Activated CD4-positive, alpha-beta T cell treated with anti-CD3 and anti-CD28 coated beads, Interleukin-2, amount 50 U/mL, for 4 hours (primary cell): ENCODE results near the gene TTPAL.

ENCODE experiments used
- DNase-seq, 2 experiments: peaks; one replicate each; pipeline ENCODE4 v3.0.0-alpha.2; 2020

The TTPAL gene

DNA sequence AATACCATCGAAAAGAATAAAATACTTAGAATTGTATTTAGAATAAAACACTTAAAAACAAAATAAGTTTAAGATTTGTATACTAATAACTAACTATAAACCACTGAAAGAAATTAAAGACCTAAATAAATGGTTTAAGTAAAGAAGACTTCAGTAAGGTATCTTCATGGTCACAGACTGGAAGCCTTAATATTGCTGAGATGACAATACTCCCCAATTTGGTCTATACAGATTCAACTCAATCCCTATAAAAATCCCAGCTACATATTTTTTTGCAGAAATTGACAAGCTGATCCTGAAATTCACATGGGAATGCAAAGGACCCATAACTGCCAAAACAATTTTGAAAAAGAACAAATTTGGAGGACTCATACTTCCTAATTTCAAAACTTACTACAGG is 27.3 kb downstream of the TTPAL start:
- no peak for DNase-seq

- no peak for DNase-seq
Observed at GRCh38 chr20:44504402-44505307, 29.0 kb downstream of the TTPAL start.

DNA sequence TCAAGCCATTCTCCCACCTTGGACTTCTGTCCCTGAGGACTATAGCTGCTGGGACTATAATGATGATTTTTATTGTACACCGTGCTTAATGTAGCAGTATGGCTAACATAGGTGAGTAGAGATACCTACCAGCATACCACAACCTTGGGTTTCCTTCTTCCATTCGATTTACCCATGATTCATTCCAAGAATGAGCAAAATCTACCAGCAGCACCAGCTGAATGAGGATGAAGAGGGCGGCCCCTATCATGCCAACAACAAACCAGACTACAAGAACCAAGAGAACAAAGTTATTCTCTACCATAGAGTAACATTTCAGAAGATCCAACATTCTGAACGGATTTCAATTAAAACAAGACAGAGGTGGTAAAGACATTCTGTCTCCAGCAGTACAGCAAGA is 34.1 kb downstream of the TTPAL start:
- no peak for DNase-seq

DNA sequence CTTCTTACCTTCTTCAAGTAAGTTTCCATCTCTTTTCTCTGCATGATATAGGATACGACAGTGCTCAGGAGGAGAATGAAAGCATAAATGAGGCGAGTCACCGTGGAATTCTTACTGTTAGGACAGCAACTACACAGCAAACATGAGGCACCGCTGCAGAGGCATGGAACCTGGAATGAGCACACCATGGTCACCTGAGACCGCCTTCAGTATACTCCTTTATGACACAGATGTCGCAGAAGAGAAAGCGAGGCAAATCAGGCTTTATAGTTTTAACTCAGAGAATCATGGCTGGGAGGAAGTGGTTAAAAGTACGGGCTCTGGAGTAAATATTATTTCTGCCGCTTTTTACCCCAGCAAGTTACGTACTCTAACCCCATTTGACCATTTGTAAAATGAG is 38.2 kb downstream of the TTPAL start:
- no peak for DNase-seq

DNA sequence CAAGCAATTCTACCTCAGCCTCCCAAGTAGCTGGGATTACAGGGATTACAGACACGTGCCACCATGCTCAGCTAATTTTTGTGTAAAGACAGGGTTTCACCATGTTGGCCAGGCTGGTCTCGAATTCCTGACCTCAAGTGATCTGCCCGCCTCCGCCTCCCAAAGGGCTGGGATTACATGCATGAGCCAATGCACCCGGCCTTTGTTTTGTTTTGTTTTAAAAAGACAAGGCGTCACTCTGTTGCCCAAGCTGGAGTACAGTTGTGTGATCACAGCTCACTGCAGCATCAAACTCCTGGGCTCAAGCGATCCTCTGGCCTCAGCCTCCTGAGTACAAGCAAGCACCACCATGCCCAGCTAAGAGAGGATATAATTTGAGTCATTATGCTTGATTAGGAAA is 40.8 kb downstream of the TTPAL start:
- DNase-seq: no peak

DNA sequence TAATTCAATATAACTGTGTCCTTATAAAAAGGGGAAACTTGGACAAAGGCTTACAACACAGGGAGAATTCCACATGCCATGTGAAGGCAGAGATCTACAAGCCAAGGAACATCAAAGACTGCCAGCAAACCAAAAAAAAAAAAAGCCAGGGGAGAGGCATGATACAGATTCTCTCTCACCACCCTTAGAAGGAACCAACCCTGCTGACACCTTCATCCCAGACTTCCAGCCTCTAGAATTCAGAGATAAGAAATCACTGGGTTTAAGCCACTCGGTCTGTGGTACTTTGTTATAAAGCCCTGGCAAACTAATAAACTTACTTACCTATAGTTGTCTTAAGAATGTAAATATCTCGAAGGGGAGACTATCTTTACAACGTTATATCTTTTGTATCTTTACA is 41.8 kb downstream of the TTPAL start:
- DNase-seq: no peak

GRCh38 chr20:44518248-44518647 is 42.6 kb downstream of the TTPAL start:
- no peak for DNase-seq

DNA sequence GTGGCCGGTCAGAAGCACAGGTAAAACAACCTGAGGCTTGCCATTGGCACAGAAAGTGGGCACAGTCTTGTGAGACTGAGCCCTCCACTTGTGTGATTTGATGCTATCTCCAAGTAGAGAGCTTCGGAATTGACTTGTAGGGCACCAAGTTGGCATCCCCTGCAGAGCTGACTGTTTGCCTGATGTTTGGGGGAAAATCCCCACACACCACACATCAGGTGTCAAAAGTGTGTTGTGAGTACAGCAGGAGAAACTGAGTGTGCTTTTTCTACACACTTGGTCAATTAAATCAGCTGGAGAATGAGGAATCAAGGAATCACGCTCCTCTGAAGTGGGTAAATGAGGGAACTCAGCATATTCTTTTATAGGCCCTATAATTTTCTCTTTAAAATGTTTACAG is 45.2 kb downstream of the TTPAL start:
- DNase-seq: no peak

- DNase-seq: peak; percentile 95
Observed at GRCh38 chr20:44521484-44522481, 46.1 kb downstream of the TTPAL start, which contains the start of gene SERINC3. Gene SERINC3 (minus strand): TSS chr20:44522070. CDS start chr20:44521951, 119 bp downstream.

DNA sequence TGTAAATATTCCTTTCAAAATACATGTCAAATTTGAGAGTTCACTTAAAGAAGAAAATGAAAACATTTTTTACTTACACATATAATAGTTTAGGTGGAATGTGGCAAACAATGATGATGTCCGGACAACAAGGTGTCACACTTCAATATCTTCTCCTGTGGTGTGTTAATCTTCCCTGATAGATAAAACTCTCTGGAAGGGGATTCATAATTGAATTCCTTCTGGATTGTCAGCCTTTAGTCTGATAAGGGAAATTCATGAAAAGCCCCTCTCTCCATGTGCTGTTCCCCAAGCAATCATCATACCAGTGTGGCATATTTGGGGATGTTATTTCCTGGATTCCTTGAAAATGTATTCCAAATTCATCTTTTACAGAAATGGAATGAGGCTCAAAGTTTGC is 47.2 kb downstream of the TTPAL start:
- no peak for DNase-seq

DNA sequence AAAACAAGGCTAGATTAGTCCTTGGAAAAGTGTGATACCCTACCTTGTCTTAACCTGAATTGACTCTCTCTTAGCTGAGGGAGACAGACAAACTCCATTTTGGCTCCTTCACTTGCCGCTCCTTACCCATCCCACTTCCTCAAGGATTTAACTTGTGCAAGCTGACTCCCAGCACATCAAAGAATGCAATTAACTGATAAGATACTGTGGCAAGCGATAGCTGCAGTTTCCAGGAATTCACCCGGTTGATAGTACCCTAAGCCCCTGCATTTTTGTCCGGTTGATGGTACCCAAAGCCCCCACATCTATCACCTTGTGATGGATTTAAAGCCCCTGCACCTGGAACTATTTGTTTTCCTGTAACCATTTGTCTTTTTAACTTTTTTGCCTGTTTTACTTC is 48.1 kb downstream of the TTPAL start:
- no peak for DNase-seq

- no peak for DNase-seq
Observed at GRCh38 chr20:44526129-44526528, 50.5 kb downstream of the TTPAL start.

DNA sequence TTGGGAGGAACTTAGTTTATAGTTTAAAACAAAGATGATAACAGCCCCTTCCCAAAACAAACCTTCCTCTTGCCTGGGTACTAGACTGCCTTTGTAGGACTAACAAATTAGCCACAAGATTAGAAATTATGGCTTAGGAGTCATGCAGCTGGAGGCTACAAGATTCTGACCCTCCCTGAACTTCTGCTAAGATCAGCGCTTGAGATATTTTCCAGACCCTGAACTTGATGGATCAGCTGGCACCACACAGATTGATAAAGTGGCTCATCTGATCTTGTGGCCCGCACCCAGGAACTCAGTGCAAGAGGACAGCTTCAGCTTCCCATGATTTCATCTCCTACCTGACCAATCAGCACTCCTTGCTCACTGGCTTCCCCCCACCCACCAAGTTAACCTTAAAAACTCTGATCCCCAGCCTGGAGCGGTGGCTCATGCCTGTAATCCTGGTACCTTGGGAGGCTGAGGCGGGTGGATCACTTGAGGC is 52.1 kb downstream of the TTPAL start:
- DNase-seq: no peak

GRCh38 chr20:44528309-44528708 is 52.6 kb downstream of the TTPAL start:
- DNase-seq: no peak

DNA sequence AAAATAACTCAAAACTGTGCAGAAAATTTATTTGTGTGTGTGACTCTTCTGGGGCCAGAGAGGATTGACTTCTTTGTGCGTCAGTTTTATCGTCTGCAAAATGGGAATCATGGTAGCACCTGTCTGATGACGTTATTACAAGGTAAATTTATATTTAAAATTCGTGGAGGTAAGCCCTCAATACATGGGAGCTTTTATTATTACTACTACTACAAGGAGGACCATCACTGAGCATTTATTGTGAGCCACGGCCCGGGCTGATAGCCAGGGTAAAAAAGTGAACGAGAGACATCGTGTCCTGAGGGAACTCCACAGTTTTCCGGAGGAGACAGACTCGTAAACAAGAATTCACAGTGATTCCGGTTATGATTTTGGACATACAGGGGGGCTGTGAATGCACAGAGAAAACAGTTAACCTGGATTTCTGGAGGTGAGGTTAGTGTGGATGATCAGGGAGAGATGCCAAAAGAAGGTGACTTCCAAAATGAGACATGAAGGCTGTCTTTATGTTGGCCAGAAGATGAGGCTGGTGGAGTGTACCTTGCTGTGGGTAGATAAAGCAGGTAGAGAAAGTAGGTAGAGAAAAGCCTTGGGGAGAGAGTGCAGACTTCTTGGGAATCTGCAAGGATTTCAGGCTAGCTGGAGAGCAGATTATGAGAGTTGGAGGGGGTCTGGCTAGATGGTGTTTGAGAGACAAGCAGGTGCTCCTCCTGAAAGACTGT is 56.7 kb downstream of the TTPAL start:
- DNase-seq: no peak

DNA sequence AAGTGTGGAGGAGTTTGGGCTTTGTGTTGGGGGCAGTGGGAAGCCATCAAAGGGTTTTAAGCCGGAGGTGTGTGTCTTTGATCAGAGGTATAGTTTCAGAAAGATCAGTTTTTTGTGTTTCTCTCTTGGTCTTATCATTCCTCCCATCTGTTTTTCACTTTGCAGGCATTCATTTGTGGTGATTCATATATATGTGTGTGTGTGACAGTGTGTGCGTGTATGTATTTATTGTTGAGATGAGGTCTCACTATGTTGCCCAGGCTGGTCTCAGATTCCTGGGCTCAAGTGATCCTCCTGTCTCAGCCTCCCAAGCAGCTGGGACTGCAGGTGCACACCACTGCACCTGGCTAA is 57.3 kb downstream of the TTPAL start:
- no peak for DNase-seq

- DNase-seq: no peak
Observed at GRCh38 chr20:44533928-44534327, 58.3 kb downstream of the TTPAL start.

DNA sequence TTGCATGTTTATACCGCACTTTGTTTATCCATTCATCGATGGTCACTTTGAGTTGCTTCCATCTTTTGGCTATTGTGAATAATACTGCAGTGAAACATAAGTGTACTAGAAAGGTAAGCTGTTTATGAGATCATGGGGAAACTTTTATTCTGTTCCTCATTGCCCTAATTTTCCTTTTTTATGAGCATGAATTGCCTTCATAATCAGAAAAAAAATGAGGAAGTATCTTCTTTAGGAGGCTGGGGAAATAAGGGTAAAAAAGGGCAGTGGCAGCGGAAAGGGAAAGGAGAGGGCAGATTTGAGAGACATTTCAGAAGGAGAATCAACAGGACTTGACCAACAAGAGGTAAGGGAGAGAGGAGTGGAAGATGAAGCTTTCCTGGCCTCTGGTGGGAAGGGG is 60.5 kb downstream of the TTPAL start:
- no peak for DNase-seq

DNA sequence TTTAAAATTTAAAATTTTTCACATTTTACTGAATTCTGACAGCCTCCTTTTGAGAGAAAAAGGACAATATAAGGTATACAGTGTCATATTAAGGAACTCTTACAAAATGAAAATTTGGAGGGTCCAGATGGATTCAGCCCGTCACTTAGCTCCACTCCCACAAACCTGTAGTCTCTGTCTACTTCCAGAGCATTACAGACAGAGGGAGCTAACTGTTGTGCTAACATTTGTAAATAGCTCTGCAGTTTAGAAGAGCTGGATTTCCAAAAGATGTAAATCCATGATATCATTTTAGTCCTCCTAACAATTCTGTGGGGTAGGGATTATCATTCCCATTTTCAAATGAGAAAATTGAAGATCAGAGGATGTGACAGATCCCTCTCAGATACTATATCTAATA is 62.3 kb downstream of the TTPAL start:
- DNase-seq: no peak

- DNase-seq: no peak
Observed at GRCh38 chr20:44540834-44541233, 65.2 kb downstream of the TTPAL start.

DNA sequence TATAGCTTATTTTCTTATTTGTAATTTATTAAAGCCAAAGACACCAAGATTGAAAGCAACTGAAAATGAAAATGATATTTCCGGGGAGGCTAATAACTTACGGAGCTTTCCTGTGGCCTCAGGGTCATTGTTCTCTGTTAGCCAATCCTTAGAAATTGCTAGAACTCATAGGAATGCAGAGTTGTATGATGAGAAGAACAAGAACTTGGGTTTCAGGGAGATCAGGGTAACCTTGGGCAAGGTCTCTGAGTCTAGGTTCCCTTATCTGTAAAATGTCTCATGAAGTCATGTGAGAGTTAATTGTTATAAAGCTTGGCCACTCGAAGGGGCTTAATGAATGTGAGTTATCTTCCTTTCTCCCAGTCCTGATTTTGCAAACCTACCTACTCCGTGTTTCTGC is 66.3 kb downstream of the TTPAL start:
- DNase-seq: no peak

DNA sequence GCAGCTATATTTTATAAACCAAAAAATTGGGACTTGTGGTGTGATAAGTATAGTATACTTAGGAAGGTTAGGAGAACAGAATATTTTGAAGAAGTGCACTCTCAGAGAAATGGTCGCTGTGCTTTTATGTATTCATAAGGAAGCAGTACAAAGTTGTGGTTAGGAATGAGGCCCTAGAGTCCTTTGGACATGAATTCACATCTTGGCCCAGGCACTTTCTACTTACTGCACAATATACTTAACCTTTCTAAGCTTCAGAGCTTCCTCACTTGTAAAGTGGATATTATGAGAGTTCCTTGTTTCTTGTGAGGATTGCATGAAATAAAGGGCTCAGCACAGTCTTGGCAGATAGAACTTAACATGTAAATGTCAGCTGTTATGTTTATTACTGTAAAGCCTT is 67.2 kb downstream of the TTPAL start:
- no peak for DNase-seq

DNA sequence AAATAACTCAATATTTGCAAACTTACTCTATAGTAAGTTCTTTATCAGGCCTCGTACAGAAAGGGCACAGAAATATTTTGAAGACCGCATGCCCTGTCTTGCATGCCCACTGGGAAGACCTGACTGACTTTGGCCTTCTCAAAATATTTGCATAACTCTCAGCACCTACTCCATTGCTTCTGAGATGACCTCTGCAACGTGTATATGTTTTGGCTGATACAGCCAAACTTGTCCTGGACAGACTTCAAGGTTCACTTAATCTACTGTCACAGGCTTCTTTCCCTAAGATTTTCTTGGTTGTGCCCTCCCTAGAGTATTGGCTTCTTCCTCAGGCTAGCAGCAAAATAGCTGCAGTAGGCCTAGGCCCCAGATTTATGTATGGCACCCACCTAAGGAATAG is 67.7 kb downstream of the TTPAL start:
- no peak for DNase-seq
